Stimulated activated CD4-positive, alpha-beta T cell treated with anti-CD3 and anti-CD28 coated beads, TNF-alpha, amount 100 ng/mL, for 1 hour (primary cell): ENCODE results near the gene LRRC43.

Experiments used
- DNase-seq, 3 donors: peaks; one replicate each; pipeline ENCODE4 v3.0.0-alpha.2; 2020; ENCODE audit warnings: low read depth in 3 of 3, low spot score in 1 of 3

Gene LRRC43, protein sequence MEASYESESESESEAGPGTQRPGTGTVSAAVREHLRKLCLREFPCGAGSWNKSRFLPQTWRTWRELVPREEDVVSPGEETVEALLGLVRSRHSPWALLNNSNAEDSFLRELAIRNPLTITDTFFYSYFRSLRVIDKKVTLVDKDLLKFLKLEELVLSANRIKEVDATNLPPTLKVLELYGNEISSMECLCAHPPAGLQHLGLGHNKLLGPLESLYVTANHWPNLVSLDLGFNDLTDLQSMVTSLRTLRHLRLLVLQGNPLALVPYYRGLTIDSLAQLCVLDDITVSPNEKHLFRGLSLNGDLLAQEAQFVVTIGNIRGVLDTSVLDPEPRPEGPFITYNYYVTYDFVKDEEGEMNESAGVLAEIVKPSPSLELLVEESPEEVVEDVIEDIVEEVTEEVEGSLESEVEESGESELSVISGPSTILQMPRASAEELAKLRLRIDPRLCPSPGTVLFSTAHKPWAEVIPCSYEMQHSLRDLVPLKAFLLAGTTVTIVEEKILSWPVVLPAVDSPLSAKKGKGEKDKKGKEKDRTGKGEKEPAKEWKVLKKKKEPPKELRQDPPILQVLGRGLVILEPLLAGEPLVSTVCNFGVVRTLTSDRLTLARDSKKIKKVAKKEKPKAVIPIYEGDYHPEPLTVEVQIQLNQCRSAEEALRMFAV

DNA sequence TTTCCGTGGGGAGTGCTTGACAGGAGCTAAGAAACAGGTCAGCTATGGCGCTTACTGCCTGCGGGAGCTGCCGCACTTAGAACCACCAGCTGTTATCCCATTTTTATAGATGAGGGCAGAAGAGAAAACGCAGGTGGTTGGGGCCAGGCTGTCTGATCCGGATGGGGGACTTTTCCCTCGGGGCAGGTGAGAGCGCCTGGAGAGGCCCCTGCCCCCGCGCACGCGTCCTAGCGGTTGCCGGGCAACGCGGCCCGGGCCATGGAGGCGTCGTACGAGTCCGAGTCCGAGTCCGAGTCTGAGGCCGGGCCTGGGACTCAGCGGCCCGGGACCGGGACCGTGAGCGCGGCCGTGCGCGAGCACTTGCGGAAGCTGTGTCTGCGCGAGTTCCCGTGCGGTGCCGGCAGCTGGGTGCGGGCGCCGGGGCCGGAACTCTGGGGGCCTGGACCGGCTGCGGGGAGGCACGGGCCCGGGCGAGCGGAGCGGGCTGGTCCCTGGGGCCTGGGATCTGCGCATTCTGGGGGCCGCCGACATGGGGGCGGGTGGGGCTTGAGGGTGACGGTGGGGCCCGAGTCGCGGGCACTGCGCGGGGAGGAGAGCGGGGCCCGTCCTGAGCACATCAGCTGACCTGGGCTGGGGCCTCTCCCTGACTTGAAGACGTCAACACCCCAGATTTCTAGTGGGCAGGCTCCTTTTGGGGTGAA is at the start of gene LRRC43:
Gene LRRC43, plus strand, starts transcription at position 237 of the 701 bp plus-strand sequence. Its CDS starts 22 bp downstream, at position 259.
- DNase-seq: no peak

DNA sequence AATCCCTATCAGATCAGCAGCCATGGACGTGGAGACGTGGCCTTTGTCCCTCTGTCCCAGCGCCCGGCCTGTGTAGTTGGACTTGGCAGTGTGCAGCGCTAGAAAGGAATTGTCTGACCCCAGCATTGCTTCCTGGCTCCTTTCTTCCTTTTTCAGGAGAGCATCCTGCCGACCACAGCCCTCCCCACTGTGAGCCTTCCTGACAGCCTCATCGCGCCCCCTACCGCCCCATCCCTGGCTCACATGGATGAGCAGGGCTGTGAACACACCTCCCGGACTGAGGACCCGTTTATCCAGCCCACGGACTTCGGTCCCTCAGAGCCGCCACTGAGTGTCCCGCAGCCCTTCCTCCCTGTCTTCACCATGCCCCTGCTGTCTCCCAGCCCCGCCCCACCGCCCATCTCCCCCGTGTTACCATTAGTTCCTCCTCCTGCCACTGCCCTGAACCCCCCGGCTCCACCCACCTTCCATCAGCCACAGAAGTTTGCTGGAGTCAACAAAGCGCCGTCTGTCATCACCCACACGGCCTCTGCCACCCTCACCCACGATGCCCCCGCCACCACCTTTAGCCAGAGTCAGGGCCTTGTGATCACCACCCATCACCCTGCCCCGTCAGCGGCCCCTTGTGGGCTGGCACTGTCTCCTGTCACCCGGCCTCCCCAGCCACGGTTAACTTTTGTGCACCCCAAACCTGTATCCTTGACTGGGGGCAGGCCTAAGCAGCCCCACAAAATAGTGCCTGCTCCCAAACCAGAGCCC is 49.6 kb upstream of the LRRC43 start:
- DNase-seq: no peak

DNA sequence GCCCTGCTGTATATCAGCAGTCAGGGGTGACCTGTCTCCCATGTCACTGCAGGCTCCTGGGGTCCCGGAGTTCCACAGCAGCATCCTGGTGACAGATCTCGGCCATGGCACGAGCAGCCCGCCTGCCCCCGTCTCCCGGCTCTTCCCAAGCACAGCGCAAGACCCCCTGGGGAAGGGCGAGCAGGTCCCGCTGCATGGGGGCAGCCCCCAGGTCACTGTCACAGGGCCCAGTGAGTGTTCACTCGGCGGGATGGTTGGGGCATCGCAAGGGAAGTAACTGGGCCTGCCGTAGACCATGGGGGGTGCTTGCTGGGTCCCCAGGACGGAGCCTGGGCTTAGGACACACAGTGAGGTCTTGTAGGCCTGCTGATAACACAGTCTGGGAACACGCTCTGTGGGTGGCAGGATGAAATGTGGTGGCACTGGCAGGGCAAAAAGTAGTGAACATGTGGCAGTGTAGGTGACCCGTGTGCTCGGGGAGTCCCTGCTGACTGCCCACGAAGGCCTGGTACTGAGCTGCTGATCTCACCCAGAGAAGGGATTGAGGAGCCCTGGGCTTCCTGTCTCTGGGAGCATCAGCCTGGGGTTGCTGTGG is 47.4 kb upstream of the LRRC43 start:
- no peak for DNase-seq

DNA sequence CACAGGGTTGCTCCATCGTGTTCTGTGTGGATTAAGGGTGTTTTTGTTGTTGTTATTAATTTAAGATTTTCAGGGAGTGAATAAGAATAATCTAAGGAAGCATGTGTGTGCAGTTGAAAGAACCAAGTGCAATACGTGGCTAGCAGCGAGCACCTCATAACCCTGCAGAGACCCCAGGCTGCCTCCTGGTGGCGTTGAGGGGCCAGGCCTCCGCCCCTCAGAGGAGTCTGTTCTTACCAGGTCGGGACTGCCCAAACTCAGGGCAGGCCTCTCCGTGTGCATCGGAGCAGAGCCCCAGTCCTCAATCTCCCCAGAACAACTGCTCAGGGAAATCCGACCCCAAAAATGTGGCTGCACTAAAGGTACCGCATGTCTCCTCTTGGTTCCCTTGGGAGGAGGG is 45.7 kb upstream of the LRRC43 start:
- DNase-seq: no peak

DNA sequence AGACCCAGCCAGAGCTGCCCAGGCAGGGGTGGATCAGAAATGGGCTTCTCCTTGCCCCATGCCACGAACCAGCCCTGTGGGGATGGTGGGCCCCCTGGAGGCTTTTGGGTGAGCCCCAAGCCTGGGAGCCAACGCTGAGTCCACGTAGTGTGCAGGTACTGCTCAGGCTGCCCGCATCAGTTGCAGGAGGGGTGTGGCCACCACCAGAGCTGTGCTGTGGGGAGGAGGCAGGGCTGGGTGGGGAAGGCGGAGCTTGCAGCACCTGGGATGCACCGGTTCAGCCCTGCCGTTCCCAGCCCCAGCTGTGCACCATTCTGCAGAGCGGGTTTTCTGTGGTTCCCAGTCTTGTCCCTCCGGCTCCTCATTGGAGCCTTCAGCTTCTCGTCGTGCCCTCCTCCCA is 45.2 kb upstream of the LRRC43 start:
- DNase-seq: no peak

DNA sequence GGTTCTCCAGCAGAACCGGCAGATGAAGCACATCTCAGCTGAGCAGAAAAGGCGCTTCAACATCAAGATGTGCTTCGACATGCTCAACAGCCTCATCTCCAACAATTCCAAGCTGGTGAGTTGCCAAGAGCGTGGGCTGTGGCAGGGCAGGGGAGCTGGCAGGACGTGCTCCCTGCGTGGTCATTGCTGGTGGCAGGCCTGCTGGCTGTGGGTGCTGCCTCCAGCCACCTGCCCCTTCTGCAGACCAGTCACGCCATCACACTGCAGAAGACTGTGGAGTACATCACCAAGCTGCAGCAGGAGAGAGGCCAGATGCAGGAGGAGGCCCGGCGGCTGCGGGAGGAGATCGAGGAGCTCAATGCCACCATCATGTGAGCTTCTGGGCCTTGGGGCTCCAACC is 44.7 kb upstream of the LRRC43 start:
- no peak for DNase-seq

DNA sequence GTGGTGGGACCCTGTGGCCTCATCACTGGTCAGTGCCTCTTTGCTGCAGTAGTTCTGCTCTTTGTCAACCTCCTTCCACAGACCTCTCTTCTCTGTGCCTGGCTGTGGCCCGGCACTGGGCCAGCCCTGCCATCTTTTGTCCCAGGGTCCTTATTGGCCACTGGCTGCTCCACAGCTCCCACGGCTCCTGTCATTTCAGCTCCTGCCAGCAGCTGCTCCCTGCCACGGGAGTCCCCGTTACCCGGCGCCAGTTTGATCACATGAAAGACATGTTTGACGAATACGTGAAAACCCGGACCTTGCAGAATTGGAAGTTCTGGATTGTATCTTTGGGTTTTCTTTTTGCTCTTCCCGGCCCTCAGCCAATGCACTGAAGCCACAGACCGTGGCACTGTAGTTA is 44.3 kb upstream of the LRRC43 start:
- no peak for DNase-seq

DNA sequence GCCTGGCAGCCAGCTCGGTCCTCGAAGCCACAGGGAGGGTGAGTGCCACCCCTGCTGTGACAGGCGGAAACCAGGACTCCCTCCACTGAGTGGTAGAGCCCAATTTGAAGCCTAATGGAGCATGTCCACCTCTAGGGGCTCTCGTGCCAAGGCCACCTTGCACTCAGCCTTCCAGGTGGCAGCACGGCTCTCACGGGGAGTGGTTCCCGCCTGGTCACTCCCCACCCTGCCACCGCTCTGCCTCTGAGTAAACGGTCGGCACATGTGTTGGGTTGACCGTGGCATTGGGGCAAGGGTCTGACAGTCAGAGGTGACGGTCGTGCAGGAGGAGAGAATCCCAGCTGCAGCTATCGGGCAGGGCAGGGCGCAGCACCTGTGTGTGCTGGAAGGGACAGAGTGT is 43.7 kb upstream of the LRRC43 start:
- no peak for DNase-seq

DNA sequence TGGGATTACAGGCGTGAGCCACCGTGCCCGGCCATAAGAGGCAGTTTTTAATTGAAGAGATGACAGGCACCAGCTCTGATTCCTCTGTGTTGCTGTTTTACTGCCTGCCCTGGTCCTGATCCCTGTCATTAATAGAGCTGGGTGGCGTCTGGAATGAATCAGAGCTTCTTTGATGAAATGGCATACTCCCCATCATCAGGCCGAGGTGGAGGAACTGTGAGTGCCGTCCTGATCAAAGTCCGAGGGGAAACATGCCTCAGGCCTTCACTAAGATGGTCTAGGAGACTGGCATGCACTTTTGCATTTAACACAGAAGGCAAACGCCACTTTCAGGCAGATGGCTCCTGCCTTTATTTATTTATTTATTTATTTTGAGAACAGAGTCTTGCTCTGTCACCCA is 43.0 kb upstream of the LRRC43 start:
- DNase-seq: no peak

DNA sequence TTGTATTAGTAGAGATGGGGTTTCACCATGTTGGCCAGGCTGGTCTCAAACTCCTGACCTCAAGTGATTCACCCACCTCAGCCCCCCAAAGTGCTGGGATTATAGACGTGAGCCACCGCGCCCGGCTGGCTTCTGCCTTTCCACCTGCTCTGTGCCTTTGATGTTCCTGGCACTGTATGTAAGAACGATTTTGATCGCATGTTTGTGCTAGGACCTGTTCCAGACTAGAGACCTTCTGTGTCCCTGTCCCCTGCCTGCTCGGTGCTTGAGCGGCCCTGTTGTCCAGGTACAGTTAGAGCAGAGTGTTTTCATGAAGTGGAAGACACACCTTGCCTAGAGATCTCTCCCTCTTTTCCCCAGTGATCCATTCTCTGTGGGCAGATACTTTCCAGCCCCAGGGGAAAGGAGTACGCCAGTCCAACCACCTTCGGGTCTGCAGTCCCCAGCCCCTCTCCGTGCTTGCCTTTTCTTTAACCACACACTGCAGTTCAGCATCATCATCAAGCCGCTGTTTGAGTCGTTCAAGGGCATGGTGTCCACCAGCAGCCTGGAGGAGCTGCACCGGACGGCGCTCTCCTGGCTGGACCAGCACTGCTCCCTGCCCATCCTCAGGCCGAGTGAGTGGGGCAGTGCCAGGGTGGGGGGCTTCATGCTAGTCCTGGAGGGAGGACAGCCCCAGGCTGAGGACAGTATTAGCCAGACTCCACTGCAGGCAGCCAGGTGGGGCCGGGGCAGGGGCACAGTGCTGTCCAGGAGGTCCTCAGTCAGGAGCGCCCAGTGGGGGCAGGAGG is 42.3 kb upstream of the LRRC43 start:
- DNase-seq: no peak

DNA sequence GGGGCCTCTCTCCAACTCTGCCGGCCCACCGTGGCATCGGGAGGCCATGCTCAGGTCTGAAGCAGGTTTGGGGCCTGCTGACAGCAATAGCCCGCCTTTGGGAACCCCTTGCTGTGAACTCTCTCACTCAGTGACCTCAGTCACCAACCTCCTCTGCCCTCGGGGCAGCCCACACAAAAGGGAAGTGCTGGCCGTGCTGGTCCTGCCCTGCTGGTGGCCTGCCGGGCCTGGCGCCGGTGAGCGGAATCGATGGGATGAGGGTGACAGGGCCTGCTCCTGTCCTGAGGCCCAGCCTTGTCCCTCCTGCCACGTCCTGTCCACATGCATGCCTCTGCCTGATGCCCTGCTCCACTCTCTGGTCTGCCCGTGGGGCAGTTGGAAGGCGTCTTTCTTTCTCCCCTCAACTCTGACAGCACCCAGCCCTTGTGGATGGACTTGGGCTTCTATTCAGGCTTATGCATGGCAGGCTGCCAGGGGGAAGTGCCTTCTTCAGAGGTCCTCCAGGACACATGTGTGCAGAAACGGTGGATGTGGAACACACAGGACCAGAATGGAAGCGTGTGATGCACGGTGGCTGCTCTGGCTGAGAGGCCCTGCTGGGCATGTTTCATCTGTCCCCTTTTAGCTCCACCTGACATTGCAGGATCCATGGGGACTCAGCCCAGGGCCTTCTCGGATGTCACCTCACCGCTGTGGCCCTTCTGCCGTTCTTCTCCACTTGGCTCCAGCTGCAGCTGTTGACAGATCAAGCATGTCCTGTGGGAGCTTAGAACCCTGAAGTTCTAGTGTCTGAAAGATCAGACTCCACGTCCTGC is 40.8 kb upstream of the LRRC43 start:
- DNase-seq: no peak

DNA sequence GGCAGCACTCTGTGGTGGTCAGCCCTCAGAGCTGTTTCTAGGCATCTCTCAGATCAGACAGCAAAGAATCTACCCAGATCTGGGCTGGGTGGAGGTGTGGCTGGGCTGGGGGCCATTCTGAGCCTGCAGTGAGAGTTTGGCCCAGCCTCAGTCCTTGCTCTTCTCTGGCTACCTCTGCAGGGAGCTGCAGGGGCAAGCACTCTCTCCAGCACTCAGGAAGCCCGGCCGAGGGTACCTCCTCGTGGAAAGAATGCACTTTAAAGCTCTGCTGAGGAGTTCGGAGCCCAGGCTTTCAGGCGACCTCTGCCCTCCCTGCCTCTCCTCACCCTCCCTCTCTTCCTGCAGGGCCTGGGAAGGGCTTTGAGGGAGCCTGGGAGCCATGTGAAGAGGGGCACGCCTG is 40.1 kb upstream of the LRRC43 start:
- no peak for DNase-seq

DNA sequence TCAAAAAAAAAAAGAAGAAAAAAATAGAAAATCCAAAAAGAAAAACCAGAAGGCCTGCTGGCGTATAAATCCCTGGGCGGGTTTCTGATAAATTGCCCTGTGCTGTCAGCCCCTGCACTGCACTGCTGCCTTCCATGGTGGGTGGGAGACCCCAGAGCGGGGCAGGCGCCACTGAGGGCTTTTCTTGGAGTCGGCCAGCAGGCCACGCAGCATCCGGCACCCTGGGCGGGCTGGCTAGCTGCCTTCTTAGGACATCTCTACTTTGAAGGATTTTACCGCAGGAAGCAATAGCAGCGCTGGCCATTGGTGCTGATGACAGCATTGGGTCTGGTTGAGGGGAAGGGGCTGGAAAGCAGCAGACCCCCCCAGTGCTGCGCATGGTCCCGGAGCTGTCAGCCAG is 38.0 kb upstream of the LRRC43 start:
- no peak for DNase-seq

DNA sequence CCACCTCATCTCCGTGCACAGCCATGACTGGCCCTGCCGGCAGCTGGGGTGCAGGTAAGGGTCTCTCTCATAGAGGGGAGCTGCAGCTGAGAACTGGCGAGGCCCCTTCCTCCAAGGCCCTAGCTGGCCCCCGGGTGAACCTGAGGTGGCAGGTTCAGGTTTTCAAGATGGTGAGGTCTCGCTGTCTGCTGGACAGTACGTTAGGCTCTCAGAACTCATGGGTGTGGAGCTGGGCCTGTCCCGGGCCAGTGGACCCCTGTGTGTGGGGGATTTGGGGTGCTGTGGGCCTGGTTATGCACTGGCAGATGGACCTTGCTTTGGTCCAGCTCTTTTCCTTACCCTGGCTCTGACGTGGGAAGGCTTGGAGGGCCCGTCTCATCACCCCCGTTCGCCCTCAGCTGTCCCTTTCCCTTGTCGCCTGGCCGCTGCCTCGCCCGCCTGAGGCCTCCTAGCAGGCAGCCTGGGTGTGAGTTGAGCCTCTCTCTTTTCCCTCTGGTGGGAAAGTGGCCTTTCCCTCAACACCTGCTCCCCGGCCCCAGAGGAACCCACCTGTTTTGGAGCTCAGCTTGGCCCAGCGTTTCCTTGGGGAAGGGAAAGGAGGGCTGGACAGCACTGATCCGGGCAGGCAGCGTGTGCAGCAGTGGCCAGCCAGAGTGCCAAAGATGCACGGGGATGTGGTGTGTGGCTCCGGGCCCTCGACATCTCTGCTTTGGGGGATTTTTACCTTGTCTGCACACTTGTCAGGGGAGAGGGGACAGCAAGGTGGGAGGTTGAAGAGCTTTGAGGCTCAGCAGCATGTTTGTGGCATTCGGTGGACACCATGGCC is 37.2 kb upstream of the LRRC43 start:
- DNase-seq: no peak

DNA sequence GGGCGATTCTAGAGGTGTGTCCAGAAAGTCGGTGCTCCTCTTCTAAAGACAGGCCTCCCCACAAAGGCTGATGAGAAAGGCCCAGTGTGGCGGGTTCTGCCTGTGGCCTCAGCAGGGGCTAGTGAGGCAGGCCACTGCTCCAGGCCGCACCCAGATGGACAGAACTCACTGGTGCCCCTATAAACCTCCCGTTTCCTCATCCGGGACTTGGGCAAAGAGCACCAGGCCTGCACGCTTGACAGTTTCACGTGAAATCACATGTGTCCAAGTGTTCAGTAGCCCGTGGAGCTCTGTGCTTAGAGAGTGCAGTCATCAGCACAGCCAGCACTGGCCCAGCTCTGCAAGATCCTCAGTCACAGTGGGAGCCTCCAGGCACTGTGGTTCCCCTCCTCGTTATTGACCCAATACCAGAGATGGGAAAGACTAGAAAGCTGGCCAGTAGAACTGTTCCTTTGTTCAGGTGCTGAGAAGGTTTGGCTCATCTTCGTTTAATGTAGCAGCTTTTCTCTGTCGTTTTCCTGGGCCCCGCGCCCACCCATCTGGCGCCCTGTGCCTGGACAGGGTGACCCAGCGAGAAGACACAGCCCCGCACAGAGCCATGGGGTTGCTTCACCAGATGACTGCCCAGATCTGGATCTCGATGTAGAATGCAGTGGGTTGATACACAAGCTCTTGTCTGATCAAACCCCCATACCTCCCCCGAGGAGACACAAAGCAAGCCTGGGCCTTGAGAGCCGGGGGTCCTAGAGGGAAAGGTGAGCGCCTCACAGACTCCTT is 35.2 kb upstream of the LRRC43 start:
- no peak for DNase-seq

DNA sequence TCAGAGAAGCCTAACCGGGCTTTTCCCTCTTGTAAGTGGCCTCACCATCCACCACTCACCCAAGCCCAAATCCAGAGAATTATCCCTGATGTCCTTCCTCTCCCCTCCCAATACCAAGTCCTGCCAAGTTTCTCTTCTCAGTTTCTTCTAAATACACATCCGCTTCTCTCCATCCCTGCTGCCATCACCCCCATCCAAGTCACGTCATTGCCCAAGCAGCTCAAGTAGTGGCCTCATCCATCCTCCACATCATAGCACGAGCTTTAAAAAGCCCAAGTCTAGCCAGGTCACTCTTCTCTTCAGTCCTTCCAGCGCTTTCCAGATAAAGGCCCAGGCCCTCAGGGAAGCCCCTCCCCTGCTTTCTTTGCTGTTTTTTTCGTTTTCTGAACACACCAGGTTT is 34.3 kb upstream of the LRRC43 start:
- no peak for DNase-seq

DNA sequence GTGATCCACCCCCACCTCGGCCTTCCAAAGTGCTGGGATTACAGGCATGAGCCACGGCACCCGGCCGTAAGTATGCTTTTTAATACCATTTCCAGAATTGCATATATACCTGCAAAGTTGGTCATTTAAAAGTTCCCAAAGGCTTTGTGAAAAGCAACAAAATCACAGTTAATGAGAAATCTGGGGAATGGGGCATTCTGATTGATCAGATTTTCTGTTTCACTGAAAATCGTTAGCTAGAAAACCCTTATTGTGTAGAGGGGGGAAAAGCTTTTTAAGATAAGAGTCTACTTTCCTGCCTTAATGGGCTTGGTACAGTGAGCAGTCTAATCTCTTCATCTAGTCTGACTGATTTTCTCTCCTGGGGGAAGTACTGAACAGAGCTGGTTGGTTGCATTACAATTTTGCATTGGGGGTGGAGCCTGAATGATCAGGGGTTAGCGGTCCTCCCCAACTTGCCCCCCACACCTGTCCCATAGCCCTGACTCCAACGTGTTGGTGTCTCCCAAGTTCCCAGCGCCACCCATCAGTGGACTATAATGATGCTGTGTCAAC is 32.7 kb upstream of the LRRC43 start:
- no peak for DNase-seq

DNA sequence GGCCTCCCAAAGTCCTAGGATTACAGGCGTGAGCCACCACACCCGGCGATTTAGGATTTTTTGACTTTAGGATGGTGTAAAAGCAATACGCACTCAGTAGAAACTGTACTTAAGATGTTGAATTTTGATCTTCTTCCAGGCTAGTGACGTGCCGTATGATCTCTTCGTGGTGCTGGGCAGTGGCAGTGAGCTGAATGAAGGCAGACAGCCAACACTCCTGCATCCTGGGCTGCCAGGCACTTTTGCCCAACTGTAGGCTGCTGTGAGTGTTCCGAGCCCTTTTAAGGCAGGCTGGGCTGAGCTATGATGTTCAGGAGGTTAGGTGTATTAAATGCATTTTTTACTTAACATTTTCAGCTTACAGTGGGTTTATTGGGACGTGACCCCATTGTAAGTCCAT is 30.2 kb upstream of the LRRC43 start:
- DNase-seq: no peak
